HepG2 (cell line): Measurements from ENCODE around the gene OMA1. TPM values are rescaled to one million over a fixed set of nuclear protein-coding genes. Genes with fewer than 3 reads are reported as not detected.

Experiments
- CREB1 ChIP-seq, 2 experiments: fragments of 450-650 bp in 1 of 2; IDR thresholded peaks; 2 replicates each; pipeline ENCODE4 v1.6.1; 2016 to 2017; ENCODE audit warnings: control low read depth in 1 of 2, mild to moderate bottlenecking in 1 of 2, missing compliant biosample characterization in 1 of 2, missing genetic modification characterization in 1 of 2
- ERF ChIP-seq: IDR thresholded peaks from 2 replicates; pipeline ENCODE4 v1.6.1; 2018; ENCODE audit warnings: missing biosample characterization, missing genetic modification reagents
- GMEB2 ChIP-seq: IDR thresholded peaks from 2 replicates; pipeline ENCODE4 v1.6.1; 2016; ENCODE audit warnings: missing biosample characterization, missing genetic modification reagents, low read depth
- GTF3A ChIP-seq: sonication (generic); formaldehyde crosslinking; conservative IDR thresholded peaks from 2 replicates; pipeline ENCODE4 v1.4.0; 2020; ENCODE audit warnings: mild to moderate bottlenecking, missing genetic modification reagents
- HOXA5 ChIP-seq: sonication (generic); formaldehyde crosslinking; IDR thresholded peaks from 2 replicates; pipeline ENCODE4 v1.4.0; 2020; ENCODE audit warnings: missing genetic modification reagents
- IRF1 ChIP-seq: sonication (generic); formaldehyde crosslinking; IDR thresholded peaks from 2 replicates; pipeline ENCODE4 v1.4.0; 2020; ENCODE audit warnings: low read depth, mild to moderate bottlenecking, missing genetic modification reagents
- MTERF4 ChIP-seq: sonication (generic); formaldehyde crosslinking; IDR thresholded peaks from 2 replicates; pipeline ENCODE4 v1.8.0; 2023; ENCODE audit warnings: mild to moderate bottlenecking, missing genetic modification reagents
- MYC ChIP-seq: sonication (generic); formaldehyde crosslinking; IDR thresholded peaks from 2 replicates; pipeline ENCODE4 v1.9.0; 2021; ENCODE audit warnings: missing genetic modification reagents, borderline replicate concordance
- NR2F6 ChIP-seq, 2 experiments: IDR thresholded peaks; 2 replicates each; pipeline ENCODE4 v1.6.1; 2016; ENCODE audit warnings: antibody characterized with exemption in 1 of 2, mild to moderate bottlenecking in 1 of 2
- REL ChIP-seq: sonication (generic); formaldehyde crosslinking; conservative IDR thresholded peaks from 2 replicates; pipeline ENCODE4 v1.8.0; 2022; ENCODE audit warnings: mild to moderate bottlenecking, missing genetic modification reagents, moderate library complexity
- SAP130 ChIP-seq: IDR thresholded peaks from 2 replicates; pipeline ENCODE4 v1.6.1; 2016; ENCODE audit warnings: low read depth
- ZNF451 ChIP-seq: sonication (generic); formaldehyde crosslinking; IDR thresholded peaks from 2 replicates; pipeline ENCODE4 v1.5.0; 2020; ENCODE audit warnings: mild to moderate bottlenecking, missing genetic modification reagents
- ZNF687 ChIP-seq: sonication (generic); formaldehyde crosslinking; IDR thresholded peaks from 2 replicates; pipeline ENCODE4 v1.5.1; 2020; ENCODE audit warnings: mild to moderate bottlenecking, missing genetic modification reagents, moderate library complexity
- ZNF773 ChIP-seq: sonication (generic); formaldehyde crosslinking; IDR thresholded peaks from 2 replicates; pipeline ENCODE4 v1.4.0; 2020; ENCODE audit warnings: missing genetic modification reagents, borderline replicate concordance
- polyA plus RNA-seq, 8 experiments: library from polyadenylated mRNA; depleted of rRNA in 3 of 8; stranded (reverse) in 7 of 8; unstranded in 1 of 8; fragments of >200 nt; fragmentation: Illumina TruSeq in 4 of 8; extraction: Trizol in 4 of 8; gene quantifications; 2 replicates each; pipeline versions ENCODE4 v1.2.1 to v1.2.3, GENCODE V29; 2011 to 2016; ENCODE audit warnings: low read depth in 4 of 8, missing spikeins in 1 of 8, mixed read lengths in 1 of 8; ENCODE audit not compliant: insufficient read depth in 1 of 8
- total RNA-seq, 5 experiments: library from RNA; depleted of rRNA; stranded (reverse); fragments of >200 nt; fragmentation: Illumina TruSeq; extraction: Trizol; gene quantifications; 2 replicates each; pipeline ENCODE4 v1.2.3, GENCODE V29; 2016; ENCODE audit warnings: low read depth in 1 of 5

OMA1 gene
- total and polyA plus RNA-seq, 2 of the 13 experiments (the other 11 are each of a cell fraction or from before 2014, with no cell fraction given) = 7.0 to 26.9 TPM

DNA sequence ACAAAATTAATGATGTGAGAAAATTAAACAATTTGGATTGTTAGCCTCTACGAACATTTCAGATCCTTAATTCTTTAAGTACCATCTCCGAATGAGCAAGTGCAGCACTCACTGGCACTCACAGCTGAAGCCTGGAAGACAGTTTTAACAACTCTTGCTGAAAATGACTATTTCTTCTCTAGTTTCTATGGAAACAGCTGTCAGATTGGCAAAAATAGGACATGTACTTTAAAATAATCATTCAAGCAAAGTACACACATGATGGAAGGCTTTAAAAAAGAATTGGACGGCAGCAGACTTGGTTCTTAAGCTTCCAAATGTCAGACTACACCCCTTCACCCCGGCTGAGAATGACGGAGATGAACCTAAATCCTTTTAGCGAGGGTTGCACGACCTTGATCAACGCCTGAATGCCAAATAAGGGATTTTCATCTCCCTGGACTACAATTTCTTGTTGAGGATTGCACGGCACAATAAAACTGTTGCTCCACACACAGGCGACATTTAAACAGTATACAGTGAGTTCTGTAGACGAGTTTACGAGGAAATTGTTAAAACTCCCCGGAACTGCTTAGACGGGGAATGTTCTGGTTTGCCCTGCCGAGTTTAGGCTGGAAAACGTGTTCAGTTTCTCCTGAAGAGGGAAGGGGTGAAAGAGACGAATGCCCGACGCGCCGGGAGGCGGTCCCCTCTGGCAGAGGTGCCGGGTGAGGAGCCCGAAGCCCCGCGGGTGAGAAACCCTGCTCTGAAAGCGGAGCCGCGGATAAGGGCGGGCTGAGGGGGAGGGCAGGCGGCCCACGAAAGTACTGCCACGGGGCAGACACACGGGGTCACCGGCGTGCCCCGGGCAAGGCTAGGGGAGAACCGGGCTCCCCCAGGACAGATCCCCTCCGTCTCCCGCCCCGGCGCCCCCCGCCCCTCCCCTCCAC, 671 bp downstream of the OMA1 start (continued):
- TF ChIP-seq REL (CRISPR knock-in tag) (no peak), MYC (CRISPR knock-in tag) (peak; percentile 63; the same call in 1 of the 2 replicates), CREB1 (IDR thresholded peaks at IDR 0.05) (no peak), CREB1 (CRISPR knock-in tag; IDR thresholded peaks at IDR 0.05) (no peak), GTF3A (CRISPR knock-in tag) (no peak), ERF (CRISPR knock-in tag) (no peak), ZNF687 (CRISPR knock-in tag) (peak; percentile 64), ZNF773 (CRISPR knock-in tag) (no peak), SAP130 (peak; percentile 21; the same call in 1 of the 2 replicates), ZNF451 (no peak), HOXA5 (CRISPR knock-in tag) (no peak), IRF1 (CRISPR knock-in tag) (no peak), GMEB2 (no peak), MTERF4 (CRISPR knock-in tag) (no peak), NR2F6 (IDR thresholded peaks at IDR 0.05) (no peak), NR2F6 (CRISPR knock-in tag; IDR thresholded peaks at IDR 0.05) (peak; percentile 6; the same call in 1 of the 2 replicates)
